GM12865 (cell line): ENCODE measurements around the gene C20orf141.
"Not testable (repeated sequence)": the region's sequence is repeated elsewhere in the genome, so short reads cannot be mapped to it uniquely, and the experiment has no call there.

Experiments
- DNase-seq: peaks from one replicate; pipeline ENCODE4 v3.0.0; 2010; ENCODE audit warnings: low read depth
- H3K4me3 ChIP-seq: 2 replicates; pipeline ENCODE4 v1.5.1; 2011; ENCODE audit warnings: mild to moderate bottlenecking, low read depth, low read length, control low read depth
- TF ChIP-seq, protein P1 (sequence below): IDR thresholded peaks from 2 replicates; pipeline ENCODE4 v1.5.1; 2011; ENCODE audit warnings: low read length, control low read depth, low read depth, inconsistent platforms; ENCODE audit not compliant: insufficient read depth; ENCODE audit errors: missing control alignments

C20orf141 gene

DNA sequence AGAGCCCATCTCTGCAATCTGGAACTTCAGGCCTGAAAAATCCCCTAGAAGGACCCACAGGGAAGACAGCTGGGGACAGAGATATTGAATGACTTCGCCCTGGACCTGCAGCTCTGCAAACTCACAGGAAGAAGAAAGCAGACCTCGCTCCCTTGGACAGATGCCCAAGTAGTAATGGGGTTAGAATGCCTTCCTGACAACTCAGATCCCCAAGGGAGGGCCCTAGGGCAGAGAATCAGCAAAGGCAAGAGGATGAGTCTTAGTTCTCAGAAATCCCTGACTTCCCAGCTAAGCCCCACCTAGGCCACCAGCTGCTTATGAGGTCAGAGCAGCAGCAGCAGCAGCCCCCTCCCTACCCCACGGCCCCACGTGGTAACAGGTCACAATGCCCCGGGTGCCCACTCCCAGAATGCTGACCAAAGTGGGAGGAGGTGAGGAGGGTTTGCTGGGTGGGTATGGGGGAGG is at the start of gene C20orf141:
Gene C20orf141, plus strand, starts transcription at position 401 of the 465 bp plus-strand sequence. CDS start 198 bp downstream, outside the sequence.
- no peak for DNase-seq
- H3K4me3 ChIP-seq: no peak within 1 kb of the TSS
- TF ChIP-seq, protein P1, sequence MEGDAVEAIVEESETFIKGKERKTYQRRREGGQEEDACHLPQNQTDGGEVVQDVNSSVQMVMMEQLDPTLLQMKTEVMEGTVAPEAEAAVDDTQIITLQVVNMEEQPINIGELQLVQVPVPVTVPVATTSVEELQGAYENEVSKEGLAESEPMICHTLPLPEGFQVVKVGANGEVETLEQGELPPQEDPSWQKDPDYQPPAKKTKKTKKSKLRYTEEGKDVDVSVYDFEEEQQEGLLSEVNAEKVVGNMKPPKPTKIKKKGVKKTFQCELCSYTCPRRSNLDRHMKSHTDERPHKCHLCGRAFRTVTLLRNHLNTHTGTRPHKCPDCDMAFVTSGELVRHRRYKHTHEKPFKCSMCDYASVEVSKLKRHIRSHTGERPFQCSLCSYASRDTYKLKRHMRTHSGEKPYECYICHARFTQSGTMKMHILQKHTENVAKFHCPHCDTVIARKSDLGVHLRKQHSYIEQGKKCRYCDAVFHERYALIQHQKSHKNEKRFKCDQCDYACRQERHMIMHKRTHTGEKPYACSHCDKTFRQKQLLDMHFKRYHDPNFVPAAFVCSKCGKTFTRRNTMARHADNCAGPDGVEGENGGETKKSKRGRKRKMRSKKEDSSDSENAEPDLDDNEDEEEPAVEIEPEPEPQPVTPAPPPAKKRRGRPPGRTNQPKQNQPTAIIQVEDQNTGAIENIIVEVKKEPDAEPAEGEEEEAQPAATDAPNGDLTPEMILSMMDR: no peak

DNA sequence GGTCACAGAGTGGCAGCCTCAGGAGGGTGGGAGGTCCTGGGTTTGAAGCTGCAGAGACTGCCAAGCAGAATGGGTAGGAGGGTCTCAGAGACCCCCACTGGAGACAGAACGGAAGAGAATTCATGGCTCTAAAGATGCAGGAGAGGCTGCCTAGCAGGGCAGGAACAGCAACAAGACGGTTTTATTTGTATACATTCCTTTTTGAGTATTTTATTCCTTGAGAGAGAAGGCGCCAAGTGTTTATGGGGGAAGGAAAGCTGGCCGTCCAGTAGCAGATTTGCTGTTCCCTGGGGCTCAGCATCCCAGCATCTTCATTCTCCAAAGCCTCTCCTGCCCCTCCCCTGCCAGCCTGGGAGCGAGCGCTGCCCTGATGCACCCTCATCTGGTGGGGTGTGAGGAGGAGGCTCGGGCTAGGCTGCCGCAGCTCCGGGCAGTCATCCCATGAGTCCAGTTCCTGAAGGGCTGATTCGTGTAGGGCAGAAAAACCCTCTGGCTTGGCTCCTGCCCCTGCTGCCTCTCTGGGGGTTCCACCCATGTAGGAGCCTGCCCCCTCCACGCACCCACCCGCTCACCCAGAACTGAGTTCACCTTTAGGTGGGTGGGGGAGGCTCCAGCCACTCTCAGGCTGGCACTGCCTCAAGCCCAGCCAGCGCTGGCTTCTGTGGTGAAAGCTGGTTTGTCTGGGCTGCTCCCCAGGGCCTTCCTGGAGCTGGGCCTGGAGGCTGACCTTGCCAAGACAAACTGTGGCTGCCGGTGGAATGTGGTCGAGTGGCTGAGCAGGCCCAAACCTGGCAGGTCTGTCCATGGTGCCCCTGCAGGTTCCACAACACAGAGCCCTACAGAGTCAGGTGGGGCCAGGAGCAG is 46.8 kb upstream of the C20orf141 start:
- no peak overlapping the region for H3K4me3 ChIP-seq
- no peak for DNase-seq
- TF ChIP-seq, protein P1: no peak

DNA sequence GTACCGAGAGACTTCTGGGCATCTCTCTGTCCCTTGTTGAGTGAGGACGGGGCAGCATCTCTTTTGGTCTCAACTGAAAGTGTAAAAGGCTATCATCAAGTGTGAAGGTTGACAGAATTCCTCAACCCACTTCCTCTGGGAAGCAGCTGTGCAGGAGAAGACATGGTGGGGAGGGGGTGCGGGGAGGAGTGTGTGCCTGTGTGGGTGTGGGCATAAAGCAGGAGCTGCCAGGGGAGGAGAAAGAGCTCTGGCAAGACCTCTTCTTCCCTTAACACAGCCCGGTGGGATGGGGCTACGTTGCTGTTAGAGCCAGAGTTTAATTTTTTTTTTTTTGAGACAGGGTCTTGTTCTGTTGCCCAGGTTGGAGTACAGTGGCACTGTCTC is 46.2 kb upstream of the C20orf141 start:
- no peak for DNase-seq

DNA sequence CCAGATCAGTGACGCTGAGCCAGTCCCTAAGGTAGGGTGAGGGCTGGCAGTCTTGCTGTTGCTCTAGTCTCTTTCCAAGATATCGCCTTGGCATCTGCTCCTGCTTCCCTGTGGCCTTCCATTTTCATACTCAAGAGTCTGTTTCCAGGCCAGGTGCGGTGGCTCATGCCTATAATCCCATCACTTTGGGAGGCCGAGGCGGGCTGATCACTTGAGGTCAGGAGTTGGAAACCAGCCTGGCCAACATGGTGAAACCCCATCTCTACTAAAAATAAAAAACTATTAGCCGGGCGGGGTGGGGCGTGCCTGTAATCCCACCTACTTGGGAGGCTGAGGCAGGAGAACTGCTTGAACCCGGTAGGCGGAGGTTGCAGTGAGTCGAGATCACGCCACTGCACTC is 44.7 kb upstream of the C20orf141 start:
- not testable (repeated sequence) for DNase-seq, H3K4me3 ChIP-seq

More for the DNA sequence above, 46.2 kb upstream of the C20orf141 start:
- TF ChIP-seq, protein P1: no peak
- no peak overlapping the region for H3K4me3 ChIP-seq

DNA sequence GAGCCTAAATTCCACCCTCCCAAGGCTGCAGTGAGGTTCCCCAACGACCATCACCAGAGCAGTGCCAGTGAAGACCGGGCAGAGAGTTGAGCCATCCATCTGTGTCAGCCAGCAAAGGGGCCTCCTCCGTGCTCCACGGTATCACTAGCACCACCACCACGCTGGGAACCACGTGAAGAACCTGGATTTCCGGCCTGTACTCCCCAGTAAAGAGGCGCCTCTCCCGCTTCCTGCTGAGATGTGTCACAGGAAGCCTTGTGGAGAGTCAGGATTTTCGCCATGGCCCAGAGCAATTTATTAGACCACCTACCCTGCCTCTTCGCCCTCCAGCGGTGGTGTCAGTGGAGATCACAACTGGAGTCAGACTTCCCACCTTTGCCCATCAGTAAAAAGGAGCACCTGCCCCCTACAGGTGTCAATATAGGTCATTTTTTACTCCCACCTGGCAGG is 43.1 kb upstream of the C20orf141 start:
- TF ChIP-seq, protein P1: no peak
- DNase-seq: peak; percentile 45
- H3K4me3 ChIP-seq: no peak overlapping the region

- TF ChIP-seq, protein P1: no peak
- no peak for DNase-seq
- no peak overlapping the region for H3K4me3 ChIP-seq
Observed at GRCh38 chr20:2773812-2774211, 41.0 kb upstream of the C20orf141 start.

DNA sequence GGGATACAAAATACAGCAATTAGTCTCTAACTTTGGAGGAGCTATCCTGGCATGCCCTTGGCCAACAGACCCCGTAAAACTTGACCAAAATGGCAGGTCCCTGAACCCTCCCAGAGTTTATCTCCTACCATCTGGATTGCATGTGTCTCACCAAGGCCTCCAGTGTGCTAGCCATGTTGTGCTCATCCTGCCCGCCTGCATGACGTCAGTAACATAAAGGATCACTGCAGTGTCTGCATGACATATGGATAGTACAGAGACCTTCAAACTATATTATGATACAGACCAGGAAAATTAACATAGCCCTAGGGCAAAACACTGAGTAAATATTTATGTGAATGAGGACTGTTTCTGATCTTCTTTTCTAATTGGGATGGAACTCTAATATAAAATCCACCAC is 39.6 kb upstream of the C20orf141 start:
- no peak for DNase-seq
- TF ChIP-seq, protein P1: no peak
- H3K4me3 ChIP-seq: no peak overlapping the region
